ENCODE measurements around the gene CCR7.
"Not testable (repeated sequence)": the region's sequence is repeated elsewhere in the genome, so short reads cannot be mapped to it uniquely, and the experiment has no call there.

CCR7 gene

DNA sequence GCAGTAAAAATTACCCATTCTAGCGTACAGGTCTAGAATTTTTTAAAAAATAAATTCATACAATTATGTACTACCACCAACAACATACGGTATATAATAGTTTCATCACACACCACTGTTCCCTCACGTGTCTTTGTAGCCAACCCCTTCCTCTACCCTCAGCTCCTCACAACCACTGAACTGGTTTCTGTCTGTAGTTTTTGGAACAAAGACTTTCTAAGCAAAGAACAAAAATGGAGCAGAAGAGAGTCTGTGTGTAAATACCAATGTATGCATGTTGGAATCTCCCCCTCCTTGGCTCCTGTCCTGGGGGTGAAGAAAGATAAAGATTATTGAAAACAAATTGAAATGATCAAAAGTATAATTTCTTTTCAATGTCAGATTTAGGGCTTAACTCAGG, 31.9 kb upstream of the CCR7 start:
- DNase-seq (ENCODE audit: low read depth) = no peak

DNA sequence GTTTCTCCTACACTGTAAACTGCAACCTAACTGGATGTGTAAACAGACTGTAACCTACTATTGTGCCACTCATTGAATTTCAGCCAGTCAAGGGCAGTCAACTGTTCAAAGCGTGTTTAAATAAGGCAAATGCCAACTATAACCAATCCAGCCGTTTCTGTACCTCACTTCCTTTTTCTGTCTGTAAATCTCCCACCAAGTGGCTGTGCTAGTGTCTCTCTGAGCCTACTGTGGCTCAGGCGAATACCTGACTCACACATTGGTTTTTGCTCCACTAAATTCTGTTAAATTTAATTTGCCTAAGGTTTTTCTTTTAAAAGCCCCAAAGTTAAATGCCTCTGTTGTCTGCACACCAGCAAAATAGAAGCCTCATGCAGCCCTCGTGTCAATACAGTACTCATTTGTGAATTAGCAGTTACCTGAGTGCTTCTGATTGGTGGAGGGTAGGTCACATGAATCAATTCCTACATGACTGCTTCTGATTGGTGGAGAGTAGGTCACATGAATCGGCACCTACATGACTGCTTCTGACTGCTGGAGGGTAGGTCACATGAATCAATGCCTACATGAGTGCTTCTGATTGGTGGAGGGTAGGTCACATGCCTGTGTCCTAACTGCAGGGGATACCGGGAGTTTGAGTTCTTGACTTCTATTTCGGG, 31.1 kb upstream of the CCR7 start:
- no peak for DNase-seq (ENCODE audit: low read depth)

DNA sequence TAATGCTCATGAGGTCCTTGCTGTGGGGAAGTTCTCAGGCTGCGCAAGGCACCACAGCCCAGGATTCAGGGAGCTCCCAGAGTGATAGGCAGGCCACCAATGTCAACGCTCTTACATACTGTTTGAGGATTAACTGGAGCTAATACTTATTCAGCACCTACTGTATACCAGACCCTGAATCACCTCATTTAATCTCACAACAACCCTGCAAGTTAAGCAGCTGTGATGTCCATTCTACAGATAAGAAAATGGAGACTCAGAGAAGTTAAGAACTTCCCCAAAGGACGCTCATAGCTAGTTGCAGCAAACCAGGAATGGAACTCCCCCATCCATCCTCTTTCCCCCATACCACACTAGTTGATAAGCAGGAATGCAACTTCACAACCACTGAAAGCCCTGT, 25.5 kb upstream of the CCR7 start:
- no peak for DNase-seq (ENCODE audit: low read depth)

DNA sequence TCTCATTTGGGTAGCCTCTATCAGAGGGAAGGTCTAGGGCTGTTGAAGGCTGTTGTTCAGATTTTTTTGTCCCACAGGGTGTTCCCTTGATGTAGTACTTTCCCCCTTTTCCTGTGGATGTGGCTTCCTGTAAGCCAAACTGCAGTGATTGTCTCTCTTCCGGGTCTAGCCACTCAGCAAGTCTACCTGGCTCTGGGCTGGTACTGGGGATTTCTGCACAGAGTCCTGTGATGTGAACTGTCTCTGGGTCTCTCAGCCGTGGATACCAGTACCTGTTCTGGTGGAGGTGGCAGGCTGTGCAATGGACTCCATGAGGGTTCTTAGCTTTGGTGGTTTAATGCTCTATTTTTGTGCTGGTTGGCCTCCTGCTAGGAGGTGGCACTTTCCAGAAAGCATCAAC, 23.3 kb upstream of the CCR7 start:
- no peak for DNase-seq (ENCODE audit: low read depth)

DNA sequence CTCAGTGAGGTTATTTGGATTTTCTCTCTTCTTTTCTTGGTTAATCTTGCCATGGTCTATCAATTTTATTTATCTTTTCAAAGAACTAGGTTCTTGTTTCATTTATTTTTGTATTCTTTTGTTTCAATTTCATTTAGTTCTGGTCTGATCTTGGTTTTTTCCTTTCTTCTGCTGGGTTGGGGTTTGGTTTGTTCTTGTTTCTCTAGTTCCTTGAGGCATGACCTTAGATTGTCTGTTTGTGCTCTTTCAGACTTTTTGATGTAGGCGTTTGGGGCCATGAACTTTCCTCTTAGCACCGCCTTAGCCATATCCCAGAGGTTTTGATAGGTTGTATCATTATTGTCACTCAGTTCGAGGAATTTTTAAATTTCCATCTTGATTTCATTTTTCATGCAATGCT, 21.0 kb upstream of the CCR7 start:
- DNase-seq (ENCODE audit: low read depth) = not testable (repeated sequence)

DNA sequence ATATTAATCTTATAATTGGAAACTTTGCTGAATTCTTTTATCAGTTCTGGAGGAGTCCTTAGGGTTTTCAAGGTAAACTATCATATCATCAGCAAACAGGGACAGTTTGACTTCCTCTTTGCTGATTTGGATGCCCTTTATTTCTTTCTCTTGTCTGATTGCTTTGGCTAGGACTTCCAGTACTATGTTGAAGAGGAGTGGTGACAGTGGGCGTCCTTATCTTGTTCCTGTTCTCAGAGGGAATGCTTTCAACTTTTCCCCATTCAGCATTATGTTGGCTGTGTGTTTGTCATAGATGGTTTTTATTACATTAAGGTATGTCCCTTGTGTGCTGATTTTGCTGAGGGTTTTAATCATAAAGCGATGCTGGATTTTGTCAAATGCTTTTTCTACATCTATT, 19.7 kb upstream of the CCR7 start:
- DNase-seq (ENCODE audit: low read depth) = not testable (repeated sequence)

DNA sequence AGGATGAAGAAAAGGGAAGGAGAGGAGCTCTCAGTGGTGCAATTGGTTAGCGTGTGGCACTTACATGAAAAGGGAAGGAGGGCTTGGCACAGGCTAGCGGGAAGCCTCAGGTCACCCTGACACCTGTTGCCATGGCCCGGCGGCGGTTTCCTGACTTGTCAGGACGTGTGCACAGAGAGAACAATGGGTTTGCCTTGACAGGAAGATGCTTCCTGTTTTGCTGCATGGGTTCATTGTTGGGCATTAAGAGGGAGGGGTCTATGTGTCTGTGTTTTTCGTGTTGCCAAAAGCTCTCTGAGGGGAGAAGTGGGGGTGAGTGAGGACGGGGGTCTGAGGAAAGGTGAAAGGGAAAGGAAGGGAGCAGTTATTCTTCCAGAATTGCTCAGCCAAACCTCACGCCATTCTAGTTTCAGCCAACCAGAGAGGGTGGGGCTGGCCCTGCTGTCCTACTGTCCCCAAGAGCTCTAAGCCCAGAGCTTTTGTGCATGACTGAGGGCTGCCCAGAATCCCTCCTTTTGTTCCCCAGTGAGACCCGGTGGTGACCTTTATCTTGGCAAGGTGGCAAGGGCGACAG, 17.1 kb upstream of the CCR7 start:
- DNase-seq (ENCODE audit: low read depth) = no peak

DNA sequence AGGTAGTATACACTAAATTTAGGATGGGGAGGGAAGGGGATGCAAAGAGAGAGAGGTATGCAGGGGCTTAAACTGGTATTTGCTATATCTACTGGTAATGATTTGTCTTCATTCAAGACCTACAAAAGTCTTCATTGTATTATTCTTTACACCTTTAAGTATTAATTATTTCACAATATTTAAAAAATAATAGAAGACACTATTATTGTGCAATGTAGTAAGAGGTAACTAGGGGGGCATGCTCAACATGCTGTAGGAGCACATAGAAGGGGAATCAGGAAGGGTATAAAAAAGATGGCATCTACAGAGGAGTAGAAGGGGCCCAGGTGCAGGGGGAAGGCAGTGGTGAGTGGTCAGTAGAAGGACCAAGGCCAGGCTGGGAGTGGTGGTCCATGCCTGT, 14.9 kb upstream of the CCR7 start:
- no peak for DNase-seq (ENCODE audit: low read depth)

DNA sequence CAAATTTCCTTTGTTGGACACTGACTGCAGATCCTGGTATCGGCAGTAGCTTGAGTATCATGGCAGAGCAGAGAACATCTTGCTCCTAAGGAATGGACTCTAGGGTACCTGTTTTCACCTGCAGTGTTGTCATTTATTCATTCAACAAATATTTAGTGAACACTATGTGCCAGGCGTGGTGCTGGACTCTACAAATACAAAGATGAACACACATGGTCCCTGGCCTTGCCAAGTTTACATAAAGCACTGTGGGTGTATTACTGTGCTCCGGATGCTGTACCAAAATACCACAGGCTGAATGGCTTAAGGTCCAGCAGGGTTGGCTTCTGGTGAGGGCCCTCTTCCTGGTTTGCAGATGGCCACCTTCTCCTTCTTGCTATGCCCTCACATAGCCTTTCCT, 14.2 kb upstream of the CCR7 start:
- no peak for DNase-seq (ENCODE audit: low read depth)

DNA sequence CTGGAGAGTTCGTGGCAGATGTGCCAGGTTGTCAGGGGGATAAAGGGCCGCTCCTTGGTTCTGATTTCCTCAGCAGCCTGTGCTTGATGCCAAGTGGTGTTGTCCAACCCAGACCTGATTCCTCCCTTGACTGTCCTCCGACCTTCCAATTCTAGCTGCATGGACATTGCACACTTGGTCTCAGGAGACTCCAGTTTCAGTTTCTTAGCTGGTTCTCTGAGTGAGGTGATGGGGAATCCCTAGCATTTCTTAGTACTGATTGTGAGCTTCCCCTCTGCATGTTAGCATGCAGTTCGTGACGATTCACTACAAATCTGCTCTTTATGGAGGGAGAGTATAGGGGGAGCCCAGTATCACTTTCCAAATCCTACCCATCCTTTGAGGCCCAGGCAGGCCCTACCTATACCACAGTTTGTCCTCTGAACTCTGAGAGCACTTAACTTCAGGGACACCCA, 12.4 kb upstream of the CCR7 start:
- DNase-seq (ENCODE audit: low read depth) = no peak

DNA sequence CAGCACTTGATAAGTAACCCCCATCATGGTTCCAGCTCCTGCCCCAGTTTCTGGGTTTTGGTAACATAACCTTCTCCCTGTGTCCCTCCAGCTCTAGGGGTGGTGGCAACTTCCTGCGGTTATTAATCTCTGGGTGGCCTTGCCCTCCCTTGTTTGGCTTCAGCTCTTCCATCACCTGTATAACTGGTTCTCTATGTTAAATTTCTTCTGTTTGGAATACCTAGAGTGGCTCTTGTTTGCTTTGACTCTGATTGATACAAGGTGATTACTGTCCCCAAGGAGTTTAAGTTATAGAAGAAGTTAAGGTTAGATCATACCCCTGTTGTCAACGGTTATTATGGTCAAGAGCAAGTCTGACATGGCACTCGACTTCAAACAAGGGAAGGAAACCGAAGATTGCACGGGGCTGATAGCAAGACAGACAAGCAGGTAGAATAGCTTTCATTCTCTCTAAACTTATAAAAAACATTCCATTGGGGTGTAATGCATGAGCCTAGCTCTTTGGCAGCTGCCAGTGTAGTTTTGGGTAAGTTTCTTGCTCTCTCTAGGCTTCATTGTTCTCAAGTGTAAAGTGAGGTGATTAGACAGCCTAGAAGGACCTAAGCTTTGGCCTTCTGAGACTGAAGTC, 11.0 kb upstream of the CCR7 start:
- no peak for DNase-seq (ENCODE audit: low read depth)

DNA sequence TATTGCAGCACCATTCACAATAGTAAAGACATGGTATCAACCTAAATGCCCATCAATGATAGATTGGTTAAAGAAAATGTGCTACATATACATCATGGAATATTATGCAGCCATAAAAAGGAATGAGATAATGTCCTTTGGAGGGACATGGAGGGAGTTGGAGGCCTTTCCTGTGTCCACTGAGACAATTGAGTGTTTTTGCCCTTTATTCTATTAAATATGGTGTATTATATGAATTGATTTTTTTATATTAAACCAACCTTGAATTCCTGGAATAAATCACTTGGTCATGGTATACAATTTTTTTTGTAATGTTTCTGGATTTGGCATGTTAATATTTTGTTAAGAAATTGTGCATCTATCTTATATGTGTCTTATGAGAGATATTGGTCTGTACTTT, 9.0 kb upstream of the CCR7 start:
- DNase-seq (ENCODE audit: low read depth) = no peak

DNA sequence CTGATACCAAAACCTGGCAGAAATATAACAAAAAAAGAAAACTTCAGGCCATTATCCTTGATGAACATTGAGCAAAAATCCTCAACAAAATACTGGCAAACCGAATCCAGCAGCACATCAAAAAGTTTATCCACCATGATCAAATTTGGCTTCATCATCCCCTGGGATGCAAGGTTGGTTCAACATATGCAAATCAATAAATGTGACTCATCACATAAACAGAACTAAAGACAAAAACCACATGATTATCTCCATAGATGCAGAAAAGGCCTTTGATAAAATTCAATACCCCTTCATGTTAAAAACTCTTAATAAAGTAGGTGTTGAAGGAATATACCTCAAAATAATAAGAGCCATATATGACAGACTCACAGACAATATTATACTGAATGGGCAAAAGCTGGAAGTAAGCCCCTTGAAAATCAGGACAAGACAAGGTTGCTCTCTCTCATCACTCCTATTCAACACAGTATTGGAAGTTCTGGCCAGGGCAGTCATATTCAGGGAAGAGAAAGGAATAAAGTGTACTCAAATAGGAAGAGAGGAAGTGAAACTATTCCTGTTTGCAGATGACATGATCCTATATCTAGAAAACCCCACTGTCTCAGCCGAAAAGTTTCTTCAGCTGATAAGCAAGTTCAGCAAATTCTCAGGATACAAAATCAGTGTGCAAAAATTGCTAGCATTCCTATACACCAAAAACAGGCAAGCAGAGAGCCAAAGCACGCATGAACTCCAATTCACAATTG, 7.1 kb upstream of the CCR7 start:
- DNase-seq (ENCODE audit: low read depth) = not testable (repeated sequence)

DNA sequence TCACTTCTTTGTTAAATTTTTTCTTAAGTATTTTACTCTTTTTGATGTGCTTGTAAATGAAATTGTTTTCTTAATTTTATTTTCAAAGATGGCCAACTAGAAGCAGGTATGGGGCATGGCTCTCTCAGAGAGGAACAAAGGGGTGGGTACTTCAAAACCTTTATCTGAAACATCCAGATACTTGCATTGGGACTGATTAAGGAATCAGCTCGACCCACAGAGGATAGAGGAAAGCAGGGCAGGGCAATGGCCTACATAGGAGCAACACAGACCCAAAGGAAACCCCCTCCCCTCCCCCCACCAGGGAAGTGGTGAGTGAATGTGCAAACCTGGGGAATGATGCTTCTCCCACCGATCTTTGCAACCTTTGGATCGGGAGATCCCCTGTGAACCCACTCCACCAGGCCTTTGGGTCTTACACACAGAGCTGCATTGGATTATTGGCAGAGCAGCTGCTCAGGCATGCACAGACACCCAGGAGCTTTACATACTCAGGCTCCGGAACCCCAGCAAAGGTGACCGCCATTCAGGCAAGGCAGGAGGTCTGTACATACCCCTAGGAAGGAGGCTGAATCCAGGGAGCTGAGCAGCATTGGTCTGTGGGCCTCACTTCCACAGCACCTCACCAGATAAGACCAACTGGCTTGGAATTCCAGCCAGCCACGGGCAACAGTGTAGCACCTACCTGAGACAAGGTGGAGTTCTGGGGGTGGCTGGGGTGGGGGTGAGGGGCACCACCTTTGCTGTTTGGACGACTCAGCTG, 3.0 kb upstream of the CCR7 start:
- DNase-seq (ENCODE audit: low read depth) = no peak

DNA sequence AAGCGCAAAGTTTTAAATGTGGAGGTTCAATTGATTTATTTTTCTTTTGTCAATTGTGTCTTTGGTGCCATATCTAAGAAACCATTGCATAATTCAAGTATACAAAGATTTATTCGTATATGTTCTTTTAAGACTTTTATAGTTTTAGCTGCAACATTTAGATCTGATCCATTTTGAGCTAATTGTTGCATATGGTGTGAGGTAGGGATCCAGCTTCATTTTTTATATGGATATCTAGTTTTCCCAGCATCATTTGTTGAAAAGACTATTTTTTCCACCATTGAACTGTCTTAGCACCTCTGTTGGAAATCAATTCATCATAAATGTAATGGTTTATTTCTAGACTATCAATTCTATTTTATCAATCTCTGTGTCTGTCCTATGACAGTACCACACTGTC, 2.1 kb upstream of the CCR7 start:
- no peak for DNase-seq (ENCODE audit: low read depth)

DNA sequence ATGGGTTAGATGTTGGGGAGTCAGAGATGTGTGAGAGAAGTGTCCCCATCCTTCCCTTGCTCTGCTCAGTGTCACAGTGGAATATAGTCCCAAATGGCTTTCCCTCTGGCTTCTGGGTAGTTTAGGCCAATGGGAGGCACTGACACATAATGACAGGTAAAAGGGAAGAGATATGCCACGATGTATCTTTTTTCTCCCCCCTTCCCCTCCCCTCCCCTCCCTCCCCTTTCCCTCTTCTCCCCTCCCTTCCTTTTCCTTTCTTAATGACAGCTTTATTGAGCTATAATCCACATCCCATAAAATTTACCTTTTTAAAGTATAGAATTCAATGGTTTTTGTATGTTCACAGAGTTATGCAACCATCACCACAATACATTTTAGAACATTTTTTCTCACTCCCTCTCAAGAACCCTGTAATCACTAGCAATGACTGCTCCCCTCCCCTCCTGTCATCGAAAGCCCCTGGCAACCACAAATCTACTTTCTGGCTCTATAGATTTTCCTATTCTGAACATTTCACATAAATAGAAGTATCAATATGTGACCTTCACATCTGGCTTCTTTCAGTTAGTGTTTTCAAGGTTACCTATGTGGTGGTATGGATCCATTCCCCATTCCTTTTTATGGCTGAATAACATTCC, 617 bp upstream of the CCR7 start:
- DNase-seq (ENCODE audit: low read depth) = no peak

DNA sequence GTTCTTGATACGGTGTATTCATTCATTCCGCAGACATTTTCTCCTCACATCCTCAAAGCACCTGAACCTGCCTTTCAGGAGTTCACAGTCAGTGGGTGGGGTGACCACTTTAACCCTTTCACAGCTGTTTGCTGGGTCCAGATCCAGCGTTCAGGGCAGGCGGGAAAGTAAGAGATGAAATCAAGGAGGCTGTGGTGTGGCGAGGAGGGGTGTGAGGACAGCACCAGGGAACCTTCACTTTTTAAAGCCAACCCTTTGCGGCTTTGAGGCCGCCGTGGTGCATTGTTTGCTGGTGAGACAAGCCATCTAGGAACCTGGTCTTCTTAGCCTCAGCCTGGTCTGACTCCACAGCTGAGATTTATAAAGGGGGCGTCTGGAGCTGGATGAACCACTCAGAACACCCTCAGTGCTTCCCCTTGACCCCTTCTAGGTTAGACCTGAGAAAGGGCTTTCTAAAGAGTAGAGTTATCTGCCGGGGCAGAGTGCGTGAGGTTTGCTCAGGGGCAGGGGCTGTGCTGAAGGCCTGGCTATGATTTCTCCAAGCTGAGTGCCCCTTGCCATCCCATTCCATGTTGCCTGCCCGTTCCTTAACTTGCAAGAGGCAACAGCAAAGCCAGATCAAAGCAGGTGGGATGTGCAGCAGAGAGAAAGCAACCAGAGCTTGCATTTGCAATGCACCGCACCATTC, 933 bp downstream of the CCR7 start:
- DNase-seq (ENCODE audit: low read depth) = no peak

DNA sequence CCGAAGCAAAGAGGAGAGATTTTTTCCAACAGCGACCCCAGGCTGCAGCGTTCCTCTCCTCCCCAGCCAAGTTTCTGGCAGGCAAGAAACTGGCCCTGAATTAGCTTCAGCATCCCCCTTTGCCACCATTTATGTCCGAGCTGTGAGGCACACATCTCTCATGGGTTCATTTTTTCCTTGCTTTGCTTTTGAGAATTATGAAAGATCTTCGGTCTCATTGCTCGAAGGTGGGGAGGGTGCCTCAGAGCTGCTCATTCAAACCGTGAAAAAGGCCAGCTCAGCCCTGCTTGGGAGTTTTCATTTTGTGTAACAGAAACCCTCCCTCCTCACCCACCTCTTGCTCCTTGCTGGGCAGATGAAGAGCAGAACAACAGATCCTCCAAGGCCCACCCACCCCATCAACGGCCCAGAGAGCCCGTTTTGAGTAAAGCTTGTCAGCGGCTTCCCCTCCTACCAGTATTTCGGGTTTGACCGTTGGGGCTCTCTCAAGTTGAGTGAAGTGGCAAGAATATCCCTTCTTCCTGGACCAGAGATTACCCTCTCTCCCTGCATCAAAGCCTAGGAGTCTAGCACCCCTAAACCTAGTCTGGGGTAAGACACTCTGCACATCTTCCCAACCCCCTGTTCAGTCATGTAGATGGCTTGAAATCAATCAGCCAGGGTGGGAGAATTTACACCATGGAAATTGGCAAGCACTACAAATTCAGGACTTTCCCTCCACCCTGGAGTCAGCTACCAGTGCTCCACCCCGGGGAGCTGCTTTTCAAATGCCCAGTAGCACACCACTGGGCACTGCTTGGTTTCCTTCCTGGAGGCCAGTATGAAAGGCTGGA, 1.8 kb downstream of the CCR7 start:
- DNase-seq (ENCODE audit: low read depth) = peak; percentile 72

DNA sequence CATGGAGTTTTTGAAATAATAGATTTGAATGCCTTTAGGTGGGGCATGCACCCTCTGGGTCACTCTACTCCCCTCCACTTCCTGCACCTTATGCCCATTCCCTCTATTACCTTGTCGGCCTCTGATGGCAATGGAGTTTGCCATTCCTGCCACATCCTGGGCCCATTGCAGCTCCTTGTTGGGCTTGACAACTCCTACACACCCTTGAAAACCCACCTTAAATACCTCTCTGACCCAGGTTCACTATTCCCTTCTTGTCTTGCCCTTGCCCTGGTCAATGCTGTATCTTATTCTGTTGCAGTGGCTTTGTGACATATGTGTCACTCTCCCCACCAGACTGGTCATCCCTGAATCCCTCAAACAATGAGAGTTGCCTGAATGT, 2.4 kb downstream of the CCR7 start:
- DNase-seq (ENCODE audit: low read depth) = no peak

DNA sequence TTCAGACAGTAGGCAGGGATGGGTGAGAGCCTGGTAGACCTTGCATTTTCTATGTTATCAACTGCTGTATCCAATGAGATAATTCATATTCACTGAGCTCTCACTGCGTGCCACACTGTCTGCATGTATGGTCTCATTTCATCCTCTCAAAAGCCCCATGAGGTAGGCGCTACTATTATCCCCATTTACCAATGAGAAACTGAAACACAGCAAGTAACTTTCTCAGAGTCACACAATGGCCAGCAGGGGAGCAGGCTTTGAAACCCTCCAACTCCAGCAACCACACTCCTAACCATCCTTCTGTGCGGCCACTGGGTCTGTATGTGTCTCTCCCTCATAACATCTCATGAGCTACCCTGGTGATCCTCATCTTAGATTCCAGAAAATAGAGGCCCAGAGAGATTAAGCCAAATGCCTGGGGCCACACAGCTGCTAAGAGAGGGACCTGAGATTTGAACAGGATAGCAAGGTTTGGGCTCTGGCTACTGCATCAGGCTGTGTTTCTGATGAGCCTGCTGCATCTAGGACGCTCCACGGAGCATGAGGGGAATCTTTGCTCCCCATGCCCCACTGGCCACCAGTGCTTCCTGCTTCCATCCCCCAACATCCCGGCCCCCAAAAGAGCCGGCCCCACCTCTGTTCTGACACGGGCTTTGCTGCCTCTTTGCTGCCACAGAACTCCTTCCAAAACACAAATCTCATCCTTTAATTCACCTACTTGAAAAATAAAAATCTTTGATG, 3.2 kb downstream of the CCR7 start:
- DNase-seq (ENCODE audit: low read depth) = peak; percentile 60
